Endothelial cell of umbilical vein (primary cell): ENCODE data around the gene GIPC1. TPM values are rescaled to one million over a fixed set of nuclear protein-coding genes. Genes with fewer than 3 reads are reported as not detected.
A peak's percentile ranks its signal among the peaks of the same experiment; 100 is the strongest.

Source experiments
- BruUV-seq: library from RNA; stranded (reverse); fragments of 400-500 nt; replicated peaks from 2 replicates; lab custom pipeline; 2021; lab: Mats Ljungman, UMichigan
- CTCF ChIA-PET: fragments of 300-600, 350-600 bp; sonication (Branson Sonifier 250); formaldehyde crosslinking; loops from one replicate; lab custom pipeline; 2021; ENCODE audit warnings: antibody characterized with exemption, inconsistent platforms; lab: Charles Lee
- POLR2A ChIA-PET: fragments of 300-600, 350-600 bp; sonication (Branson Sonifier 250); formaldehyde crosslinking; loops from one replicate; lab custom pipeline; 2021; ENCODE audit warnings: antibody characterized with exemption, inconsistent platforms; lab: Charles Lee
- DNase-seq: peaks from one replicate; pipeline ENCODE4 v3.0.0-alpha.2; 2011; ENCODE audit warnings: low read depth, low spot score
- FAIRE-seq: peaks from 2 replicates; lab custom pipeline; 2011; peaks lifted over from hg19 to GRCh38; lab: Jason Lieb, UNC
- H2AFZ ChIP-seq: 2 replicates; pipeline ENCODE4 v1.6.0; 2012; ENCODE audit warnings: low read depth, low read length, control low read depth, inconsistent platforms
- H3K27ac ChIP-seq: 2 replicates; pipeline ENCODE4 v1.5.1; 2011; ENCODE audit warnings: low read depth, mild to moderate bottlenecking, control low read depth, low read length, moderate library complexity; ENCODE audit not compliant: insufficient read depth
- H3K27me3 ChIP-seq, 2 experiments: 2 replicates each; pipeline versions ENCODE4 v1.6.0 to v1.6.1; 2011; ENCODE audit warnings: low read length in 2 of 2, mixed read lengths in 1 of 2; ENCODE audit not compliant: control insufficient read depth in 2 of 2, insufficient read depth in 2 of 2
- H3K36me3 ChIP-seq, 2 experiments: 2 replicates in 1 of 2; 3 replicates in 1 of 2; pipeline ENCODE4 v1.5.1; 2011; ENCODE audit warnings: low read length in 2 of 2, mild to moderate bottlenecking in 1 of 2, moderate library complexity in 1 of 2; ENCODE audit not compliant: control insufficient read depth in 2 of 2, insufficient read depth in 2 of 2; ENCODE audit errors: extremely low read depth in 1 of 2
- H3K4me1 ChIP-seq: 3 replicates; pipeline ENCODE4 v1.5.1; 2011; ENCODE audit warnings: mild to moderate bottlenecking, low read length; ENCODE audit not compliant: control insufficient read depth, insufficient read depth; ENCODE audit errors: extremely low read depth
- H3K4me2 ChIP-seq: 2 replicates; pipeline ENCODE4 v1.6.1; 2011; ENCODE audit warnings: low read length, control low read depth, mixed read lengths; ENCODE audit not compliant: insufficient read depth
- H3K4me3 ChIP-seq, 3 experiments: fragments of 200-600 bp in 1 of 3; sonication (generic), shearing (Covaris generic) in 1 of 3; replicated peaks in 1 of 3; 2 replicates each; pipeline ENCODE4 v1.5.1; 2011 to 2016; ENCODE audit warnings: control low read depth in 3 of 3, low read length in 3 of 3, mild to moderate bottlenecking in 2 of 3, inconsistent platforms in 1 of 3, low read depth in 1 of 3, moderate library complexity in 1 of 3; ENCODE audit not compliant: insufficient read depth in 1 of 3
- H3K79me2 ChIP-seq: 2 replicates; pipeline ENCODE4 v1.6.0; 2012; ENCODE audit warnings: low read length, inconsistent platforms; ENCODE audit not compliant: control insufficient read depth, insufficient read depth
- H3K9ac ChIP-seq: replicated peaks from 2 replicates; pipeline ENCODE3; 2011; ENCODE audit warnings: low read length, control low read depth; ENCODE audit not compliant: insufficient read depth; ENCODE audit errors: extremely low read depth
- H3K9me1 ChIP-seq: replicated peaks from 3 replicates; pipeline ENCODE4 v1.6.0; 2011; ENCODE audit warnings: mild to moderate bottlenecking, low read length; ENCODE audit not compliant: control insufficient read depth, insufficient read depth; ENCODE audit errors: extremely low read depth
- H3K9me3 ChIP-seq: replicated peaks from 2 replicates; pipeline ENCODE4 v1.5.1; 2012; ENCODE audit warnings: low read length, inconsistent platforms; ENCODE audit not compliant: control insufficient read depth, insufficient read depth
- H4K20me1 ChIP-seq: replicated peaks from 2 replicates; pipeline ENCODE3; 2011; ENCODE audit warnings: mild to moderate bottlenecking, low read length; ENCODE audit not compliant: control insufficient read depth, insufficient read depth; ENCODE audit errors: extremely low read depth
- CTCF ChIP-seq, 2 donors: IDR thresholded peaks; 1 replicate in 1 of 2; 2 replicates in 1 of 2; pipeline ENCODE4 v1.5.1; 2011; ENCODE audit warnings: low read length in 2 of 2, mild to moderate bottlenecking in 2 of 2, moderate library complexity in 2 of 2, control low read depth in 1 of 2, inconsistent platforms in 1 of 2, low read depth in 1 of 2; ENCODE audit not compliant: insufficient read depth in 1 of 2; ENCODE audit errors: extremely low read depth in 1 of 2
- EZH2 ChIP-seq: IDR thresholded peaks from 2 replicates; pipeline ENCODE4 v1.6.1; 2012; ENCODE audit warnings: borderline replicate concordance, low read depth, mild to moderate bottlenecking, moderate library complexity, low read length, inconsistent platforms; ENCODE audit not compliant: severe bottlenecking
- FOS ChIP-seq: IDR thresholded peaks from 2 replicates; pipeline ENCODE4 v1.6.1; 2011; ENCODE audit warnings: mild to moderate bottlenecking, low read length, moderate library complexity, borderline replicate concordance; ENCODE audit not compliant: insufficient read depth
- GATA2 ChIP-seq: IDR thresholded peaks from 2 replicates; pipeline ENCODE4 v1.7.0; 2011; ENCODE audit warnings: low read depth, mild to moderate bottlenecking, moderate library complexity, mixed read lengths, low read length; ENCODE audit not compliant: insufficient read length, insufficient read depth
- JUN ChIP-seq: IDR thresholded peaks from 2 replicates; pipeline ENCODE4 v1.6.1; 2011; ENCODE audit warnings: borderline replicate concordance, low read depth; ENCODE audit not compliant: insufficient read length, insufficient read depth
- MYC ChIP-seq: IDR thresholded peaks from one replicate; pipeline ENCODE4 v1.6.1; 2011; ENCODE audit warnings: mild to moderate bottlenecking, low read depth, low read length
- POLR2A ChIP-seq: IDR thresholded peaks from 2 replicates; pipeline ENCODE4 v1.6.1; 2012; ENCODE audit warnings: low read depth, mild to moderate bottlenecking, control low read depth, low read length
- POLR2AphosphoS5 ChIP-seq: IDR thresholded peaks from 2 replicates; pipeline ENCODE4 v1.6.1; 2012; ENCODE audit warnings: low read depth, mild to moderate bottlenecking, control low read depth, low read length, moderate library complexity; ENCODE audit not compliant: insufficient read depth
- dilution Hi-C: fragments of 300-500 bp; cut with MboI; formaldehyde crosslinking; loops from one replicate; pipeline ENCODE4 v1.15.0; 2019; ENCODE audit warnings: low sequenced_read_pairs; ENCODE audit not compliant: extremely low pct_ligation_motif_present
- intact Hi-C: fragments of 100-400 bp; cut with micrococcal nuclease; formaldehyde crosslinking; loops from one replicate; pipeline ENCODE4 v1.10.0; 2022
- polyA plus RNA-seq, 4 experiments: library from polyadenylated mRNA; depleted of rRNA in 3 of 4; stranded (reverse) in 3 of 4; unstranded in 1 of 4; fragments of >200 nt; gene quantifications; 2 replicates each; pipeline versions ENCODE4 v1.2.1 to v1.2.3, GENCODE V29; 2011 to 2012; ENCODE audit warnings: missing spikeins in 1 of 4
- total RNA-seq: library from RNA; stranded (reverse); gene quantifications from 2 replicates; pipeline ENCODE4 v1.2.3, GENCODE V29; 2021
- TF ChIP-seq, protein P1 (sequence below): IDR thresholded peaks from 2 replicates; pipeline ENCODE4 v1.6.1; 2011; ENCODE audit not compliant: insufficient read depth, insufficient read length

Gene GIPC1
- total and polyA plus RNA-seq, 2 donors (not counting 3 experiments of a cell fraction or from before 2014, with no cell fraction given), result 108 to 141 TPM

DNA sequence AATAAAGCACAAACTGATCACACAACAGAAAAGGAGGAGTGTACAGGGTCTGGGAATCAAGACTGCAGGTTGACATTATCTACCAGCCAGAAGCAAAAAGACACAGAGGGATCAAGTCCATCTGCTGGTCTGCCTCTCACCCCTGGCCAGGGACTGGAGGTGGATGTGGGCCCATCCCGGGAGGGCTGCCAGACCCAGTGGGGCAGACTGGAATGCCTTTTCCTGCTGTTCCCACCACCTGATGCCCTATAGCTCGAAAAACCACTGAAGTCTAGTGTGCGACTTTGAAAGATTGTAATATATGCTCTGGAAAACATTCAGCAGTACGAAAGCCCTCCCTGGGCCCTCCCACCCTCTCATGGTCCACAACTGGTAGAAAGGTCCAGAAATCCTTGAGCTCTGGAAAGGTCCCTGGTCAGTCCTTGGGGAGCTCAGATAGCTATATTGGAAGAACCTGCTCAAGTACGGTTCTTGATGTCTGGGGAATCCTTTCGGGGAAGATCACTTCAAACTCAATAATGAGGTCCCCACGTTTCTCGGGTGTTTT lies 19.6 kb upstream of the GIPC1 start:
- H2AFZ ChIP-seq, result no peak overlapping the region
- no peaks in the 10 kb centered on the region for H3K9me1 ChIP-seq
- ChIA-PET POLR2A (interaction anchor here (0.6 kb wide), 1 partner anchor 47 kb away, joined by 6 read pairs; no protein-coding TSS in a partner anchor), CTCF (interaction anchor here (0.9 to 2.9 kb wide), 3 partner anchors 9 to 36 kb away, joined by 3 to 12 read pairs (median 6); no protein-coding TSS in a partner anchor)
- no peaks in the 10 kb centered on the region for H3K27me3 ChIP-seq
- H3K27ac ChIP-seq, result no peak overlapping the region
- no TSS peak for BruUV-seq
- intact Hi-C loops, result no loop called here
- DNase-seq, result no peak
- dilution Hi-C loops, result no loop called here
- TF ChIP-seq, protein P1, sequence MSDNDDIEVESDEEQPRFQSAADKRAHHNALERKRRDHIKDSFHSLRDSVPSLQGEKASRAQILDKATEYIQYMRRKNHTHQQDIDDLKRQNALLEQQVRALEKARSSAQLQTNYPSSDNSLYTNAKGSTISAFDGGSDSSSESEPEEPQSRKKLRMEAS, result no peak
- TF ChIP-seq JUN (no peak), EZH2 (no peak), CTCF (IDR thresholded peaks at IDR 0.05; ENCODE audit: extremely low read depth in 1 of 2, insufficient read depth in 1 of 2, low read depth in 1 of 2, low read length in 2 of 2) (no peak), MYC (no peak), FOS (no peak), POLR2A (no peak), GATA2 (no peak), POLR2AphosphoS5 (no peak)
- H3K9me3 ChIP-seq, result no peaks in the 10 kb centered on the region
- peaks cover 12 to 13% of the 10 kb centered on the region in 2 experiments for H3K36me3 ChIP-seq
- FAIRE-seq, result no peak
- no peak overlapping the region for H3K4me3 ChIP-seq
- H3K4me1 ChIP-seq, result peaks cover 37% of the 10 kb centered on the region
- H4K20me1 ChIP-seq, result no peaks in the 10 kb centered on the region
- no peak overlapping the region for H3K9ac ChIP-seq
- peaks cover 33% of the 10 kb centered on the region for H3K79me2 ChIP-seq
- H3K4me2 ChIP-seq, result peak overlapping the region; percentile 94
